H9 (cell line): ENCODE data around the gene DSTN. TPM values are rescaled to one million over a fixed set of nuclear protein-coding genes. Genes with fewer than 3 reads are reported as not detected.

Experiments used
- DNase-seq: peaks from one replicate; pipeline ENCODE4 v3.0.0-alpha.2; 2017
- H2AFZ ChIP-seq: one replicate; pipeline ENCODE4 v1.6.1; 2013; ENCODE audit warnings: mild to moderate bottlenecking, low read length, control low read depth, moderate library complexity
- H2AK5ac ChIP-seq: 2 replicates; pipeline ENCODE4 v1.6.1; 2013; ENCODE audit warnings: low read length, control low read depth, mixed read lengths; ENCODE audit not compliant: insufficient read length
- H2BK120ac ChIP-seq: one replicate; pipeline ENCODE4 v1.6.1; 2013; ENCODE audit warnings: low read depth, mild to moderate bottlenecking, low read length, control low read depth, inconsistent platforms; ENCODE audit not compliant: poor library complexity, severe bottlenecking
- H2BK12ac ChIP-seq: 2 replicates; pipeline ENCODE4 v1.6.1; 2013; ENCODE audit warnings: low read length, control low read depth, mixed read lengths, low read depth; ENCODE audit not compliant: insufficient read length
- H2BK15ac ChIP-seq: 2 replicates; pipeline ENCODE4 v1.6.1; 2013; ENCODE audit warnings: low read depth, low read length, control low read depth
- H2BK20ac ChIP-seq: one replicate; pipeline ENCODE4 v1.6.1; 2013; ENCODE audit warnings: low read depth, mild to moderate bottlenecking, low read length, control low read depth, inconsistent platforms; ENCODE audit not compliant: poor library complexity, severe bottlenecking
- H2BK5ac ChIP-seq: 2 replicates; pipeline ENCODE4 v1.6.1; 2013; ENCODE audit warnings: low read length, control low read depth, mixed read lengths; ENCODE audit not compliant: insufficient read length
- H3K14ac ChIP-seq: 2 replicates; pipeline ENCODE4 v1.6.1; 2013; ENCODE audit warnings: low read length, control low read depth; ENCODE audit not compliant: insufficient read depth
- H3K18ac ChIP-seq: 2 replicates; pipeline ENCODE4 v1.6.1; 2013; ENCODE audit warnings: low read depth, mild to moderate bottlenecking, mixed read lengths, low read length, control low read depth; ENCODE audit not compliant: insufficient read length
- H3K23ac ChIP-seq: 2 replicates; pipeline ENCODE4 v1.6.1; 2013; ENCODE audit warnings: low read length, control low read depth, mixed read lengths, low read depth; ENCODE audit not compliant: insufficient read length
- H3K23me2 ChIP-seq: 2 replicates; pipeline ENCODE4 v1.6.1; 2013; ENCODE audit warnings: low read depth, mild to moderate bottlenecking, mixed read lengths, low read length, control low read depth; ENCODE audit not compliant: insufficient read length, poor library complexity, severe bottlenecking
- H3K27ac ChIP-seq: 2 replicates; pipeline ENCODE4 v1.5.1; 2013; ENCODE audit warnings: low read length, control low read depth, mixed read lengths, low read depth; ENCODE audit not compliant: insufficient read length
- H3K27me3 ChIP-seq: 2 replicates; pipeline ENCODE4 v1.6.1; 2013; ENCODE audit warnings: low read length, control low read depth, inconsistent platforms; ENCODE audit not compliant: insufficient read depth
- H3K4ac ChIP-seq: 2 replicates; pipeline ENCODE4 v1.6.1; 2013; ENCODE audit warnings: low read depth, mild to moderate bottlenecking, control low read depth, inconsistent platforms, low read length, moderate library complexity
- H3K4me1 ChIP-seq: 2 replicates; pipeline ENCODE4 v1.6.1; 2013; ENCODE audit warnings: low read length, control low read depth, inconsistent platforms; ENCODE audit not compliant: insufficient read depth
- H3K4me2 ChIP-seq: 2 replicates; pipeline ENCODE4 v1.6.1; 2013; ENCODE audit warnings: low read length, control low read depth, mixed read lengths; ENCODE audit not compliant: insufficient read length, insufficient read depth
- H3K56ac ChIP-seq: 2 replicates; pipeline ENCODE4 v1.6.1; 2013; ENCODE audit warnings: low read depth, mild to moderate bottlenecking, mixed read lengths, low read length, control low read depth; ENCODE audit not compliant: insufficient read length
- H3K79me1 ChIP-seq: 2 replicates; pipeline ENCODE4 v1.6.1; 2013; ENCODE audit warnings: low read depth, mild to moderate bottlenecking, moderate library complexity, low read length, control low read depth, inconsistent platforms; ENCODE audit not compliant: insufficient read depth, poor library complexity, severe bottlenecking
- H3K79me2 ChIP-seq: 2 replicates; pipeline ENCODE4 v1.6.1; 2013; ENCODE audit warnings: low read length, control low read depth, inconsistent platforms; ENCODE audit not compliant: insufficient read depth
- H3K9ac ChIP-seq: 2 replicates; pipeline ENCODE4 v1.6.1; 2013; ENCODE audit warnings: low read length, control low read depth, mixed read lengths; ENCODE audit not compliant: insufficient read length; ENCODE audit errors: extremely low read depth
- H3K9me3 ChIP-seq: one replicate; pipeline ENCODE4 v1.6.1; 2013; ENCODE audit warnings: low read depth, low read length, inconsistent platforms; ENCODE audit not compliant: control insufficient read depth
- H3T11ph ChIP-seq: one replicate; pipeline ENCODE4 v1.6.1; 2013; ENCODE audit warnings: mild to moderate bottlenecking, low read length, control low read depth, inconsistent platforms
- H4K20me1 ChIP-seq: one replicate; pipeline ENCODE4 v1.6.1; 2013; ENCODE audit not compliant: control insufficient read depth, insufficient read length, insufficient read depth
- H4K5ac ChIP-seq: 2 replicates; pipeline ENCODE4 v1.6.1; 2013; ENCODE audit warnings: low read depth, mild to moderate bottlenecking, mixed read lengths, low read length, control low read depth; ENCODE audit not compliant: insufficient read length
- H4K8ac ChIP-seq: replicated peaks from 2 replicates; pipeline ENCODE4 v1.6.1; 2013; ENCODE audit warnings: low read length, control low read depth, mixed read lengths, low read depth; ENCODE audit not compliant: insufficient read length
- H4K91ac ChIP-seq: 2 replicates; pipeline ENCODE4 v1.6.1; 2013; ENCODE audit warnings: low read depth, mild to moderate bottlenecking, moderate library complexity, mixed read lengths, low read length, control low read depth; ENCODE audit not compliant: insufficient read length
- H3K27ac Mint-ChIP-seq, 3 experiments: 2 replicates in 2 of 3; 3 replicates in 1 of 3; pipeline ENCODE4 v1.8.0; 2020 to 2021; ENCODE audit warnings: mixed read lengths in 3 of 3, mild to moderate bottlenecking in 1 of 3, moderate library complexity in 1 of 3
- H3K27me3 Mint-ChIP-seq: 2 replicates; pipeline ENCODE4 v1.8.0; 2021; ENCODE audit warnings: low read depth, mild to moderate bottlenecking, moderate library complexity, mixed read lengths
- H3K36me3 Mint-ChIP-seq, 3 experiments: 2 replicates in 2 of 3; 3 replicates in 1 of 3; pipeline ENCODE4 v1.8.0; 2020 to 2021; ENCODE audit warnings: low read depth in 3 of 3, mixed read lengths in 3 of 3; ENCODE audit not compliant: insufficient read depth in 1 of 3
- H3K4me1 Mint-ChIP-seq, 2 experiments: 2 replicates each; pipeline ENCODE4 v1.8.0; 2020; ENCODE audit warnings: mixed read lengths in 2 of 2
- H3K4me3 Mint-ChIP-seq, 2 experiments: 2 replicates in 1 of 2; 3 replicates in 1 of 2; pipeline ENCODE4 v1.8.0; 2020 to 2021; ENCODE audit warnings: mild to moderate bottlenecking in 2 of 2, mixed read lengths in 2 of 2, moderate library complexity in 1 of 2
- H3K9me3 Mint-ChIP-seq, 2 experiments: 2 replicates in 1 of 2; 3 replicates in 1 of 2; pipeline ENCODE4 v1.8.0; 2020; ENCODE audit warnings: mild to moderate bottlenecking in 2 of 2, mixed read lengths in 2 of 2, moderate library complexity in 1 of 2
- WGBS: extraction: QIAGEN DNeasy Blood & Tissue Kit; methylation state at CpG from one replicate; pipeline ENCODE4 v1.1.7; 2013; ENCODE audit warnings: missing lambda C conversion rate, low lambda C conversion rate, mixed read lengths; ENCODE audit not compliant: insufficient read length; ENCODE audit errors: extremely low coverage; 5-methylcytosine and 5-hydroxymethylcytosine counted together
- total RNA-seq: library from RNA; stranded (reverse); gene quantifications from 2 replicates; pipeline ENCODE4 v1.2.1, GENCODE V29; 2021
- TF ChIP-seq, protein P1 (sequence below): fragments of 200-600 bp; sonication (generic); conservative IDR thresholded peaks from 3 replicates; pipeline ENCODE4 v1.8.0; 2021; ENCODE audit warnings: antibody characterized with exemption, mild to moderate bottlenecking

The DSTN gene
- total RNA-seq, 1 experiment from 2014 or later: 145 TPM

DNA sequence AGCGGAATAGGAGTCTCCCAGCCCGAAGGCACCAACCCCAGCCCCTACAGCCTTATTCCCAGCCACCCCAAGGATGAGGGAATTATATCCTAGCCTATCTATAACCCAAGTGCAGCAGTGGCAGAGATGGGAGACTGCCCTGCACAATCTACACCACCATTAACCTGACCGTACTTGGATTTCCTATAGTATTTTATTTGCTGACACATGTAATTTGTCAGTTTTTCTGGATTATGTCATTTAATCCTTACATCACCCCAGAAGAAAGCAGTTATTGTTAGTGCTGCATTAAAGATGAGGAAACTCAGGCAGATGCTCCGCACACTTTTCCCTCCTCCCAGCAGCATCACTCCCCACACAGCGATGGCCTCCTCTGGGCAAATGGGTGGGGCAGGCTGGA, 44.7 kb upstream of the DSTN start:
- H3K56ac ChIP-seq: no peak overlapping the region
- H2BK120ac ChIP-seq: no peak overlapping the region
- no peak overlapping the region for H3K27ac ChIP-seq
- H3K23me2 ChIP-seq: no peaks in the 10 kb centered on the region
- no peak overlapping the region for H3K23ac ChIP-seq
- H3K4me1 ChIP-seq: no peaks in the 10 kb centered on the region
- no peak overlapping the region for H2AFZ ChIP-seq
- H3K14ac ChIP-seq: no peak overlapping the region
- no peaks in the 10 kb centered on the region for H3K79me1 ChIP-seq
- no peak overlapping the region for H3K4ac ChIP-seq
- no peak overlapping the region for H2BK5ac ChIP-seq
- no peaks in the 10 kb centered on the region for H4K20me1 ChIP-seq
- H4K91ac ChIP-seq: no peak overlapping the region
- H2BK15ac ChIP-seq: no peak overlapping the region
- H2AK5ac ChIP-seq: no peak overlapping the region
- peaks cover 5 to 11% of the 10 kb centered on the region in 2 experiments for H3K4me1 Mint-ChIP-seq
- no peaks in the 10 kb centered on the region for H3K9me3 ChIP-seq
- no peak overlapping the region for H3K9ac ChIP-seq
- no peak overlapping the region for H2BK12ac ChIP-seq
- TF ChIP-seq, protein P1, sequence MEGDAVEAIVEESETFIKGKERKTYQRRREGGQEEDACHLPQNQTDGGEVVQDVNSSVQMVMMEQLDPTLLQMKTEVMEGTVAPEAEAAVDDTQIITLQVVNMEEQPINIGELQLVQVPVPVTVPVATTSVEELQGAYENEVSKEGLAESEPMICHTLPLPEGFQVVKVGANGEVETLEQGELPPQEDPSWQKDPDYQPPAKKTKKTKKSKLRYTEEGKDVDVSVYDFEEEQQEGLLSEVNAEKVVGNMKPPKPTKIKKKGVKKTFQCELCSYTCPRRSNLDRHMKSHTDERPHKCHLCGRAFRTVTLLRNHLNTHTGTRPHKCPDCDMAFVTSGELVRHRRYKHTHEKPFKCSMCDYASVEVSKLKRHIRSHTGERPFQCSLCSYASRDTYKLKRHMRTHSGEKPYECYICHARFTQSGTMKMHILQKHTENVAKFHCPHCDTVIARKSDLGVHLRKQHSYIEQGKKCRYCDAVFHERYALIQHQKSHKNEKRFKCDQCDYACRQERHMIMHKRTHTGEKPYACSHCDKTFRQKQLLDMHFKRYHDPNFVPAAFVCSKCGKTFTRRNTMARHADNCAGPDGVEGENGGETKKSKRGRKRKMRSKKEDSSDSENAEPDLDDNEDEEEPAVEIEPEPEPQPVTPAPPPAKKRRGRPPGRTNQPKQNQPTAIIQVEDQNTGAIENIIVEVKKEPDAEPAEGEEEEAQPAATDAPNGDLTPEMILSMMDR: no peak
- H3K18ac ChIP-seq: no peak overlapping the region
- H3K79me2 ChIP-seq: no peaks in the 10 kb centered on the region
- H3T11ph ChIP-seq: no peak overlapping the region
- H4K5ac ChIP-seq: no peak overlapping the region
- no CpG with 5 or more reads among the region's 5 CpGs for WGBS
- no peak overlapping the region for H4K8ac ChIP-seq
- H3K27ac Mint-ChIP-seq: no peak overlapping the region
- H3K4me3 Mint-ChIP-seq: no peak overlapping the region
- no peaks in the 10 kb centered on the region for H3K27me3 ChIP-seq
- no peak overlapping the region for H3K4me2 ChIP-seq
- no peaks in the 10 kb centered on the region; a peak in 1 of 7 replicates for H3K36me3 Mint-ChIP-seq
- no peak overlapping the region for H2BK20ac ChIP-seq
- no peaks in the 10 kb centered on the region for H3K9me3 Mint-ChIP-seq
- peaks cover 11% of the 10 kb centered on the region for H3K27me3 Mint-ChIP-seq
- DNase-seq: no peak
